ENCODE measurements around the gene ZNF697.
"Not testable (repeated sequence)": the region's sequence is repeated elsewhere in the genome, so short reads cannot be mapped to it uniquely, and the experiment has no call there.

ZNF697 gene

GRCh38 chr1:119600976-119601375 lies 47.1 kb downstream of the ZNF697 start:
- DNase-seq (ENCODE audit: low read depth), result no peak

- no peak for DNase-seq (ENCODE audit: low read depth)
Measured at GRCh38 chr1:119600561-119600960, 47.5 kb downstream of the ZNF697 start.

- no peak for DNase-seq (ENCODE audit: low read depth)
Measured at GRCh38 chr1:119595606-119596005, 52.5 kb downstream of the ZNF697 start.

GRCh38 chr1:119595168-119595567 lies 52.9 kb downstream of the ZNF697 start:
- no peak for DNase-seq (ENCODE audit: low read depth)

- DNase-seq (ENCODE audit: low read depth), result no peak
Measured at GRCh38 chr1:119594376-119594775, 53.7 kb downstream of the ZNF697 start.

- no peak for DNase-seq (ENCODE audit: low read depth)
Measured at GRCh38 chr1:119593805-119594204, 54.3 kb downstream of the ZNF697 start.

GRCh38 chr1:119590393-119590792 lies 57.7 kb downstream of the ZNF697 start:
- DNase-seq (ENCODE audit: low read depth), result no peak

GRCh38 chr1:119588621-119589020 lies 59.4 kb downstream of the ZNF697 start:
- DNase-seq (ENCODE audit: low read depth), result no peak

GRCh38 chr1:119587341-119587740 lies 60.7 kb downstream of the ZNF697 start:
- DNase-seq (ENCODE audit: low read depth), result no peak

GRCh38 chr1:119585801-119586200 lies 62.3 kb downstream of the ZNF697 start:
- not testable (repeated sequence) for DNase-seq (ENCODE audit: low read depth)

GRCh38 chr1:119582801-119583200 lies 65.3 kb downstream of the ZNF697 start:
- no peak for DNase-seq (ENCODE audit: low read depth)

GRCh38 chr1:119581076-119581475 lies 67.0 kb downstream of the ZNF697 start:
- DNase-seq (ENCODE audit: low read depth), result not testable (repeated sequence)

- no peak for DNase-seq (ENCODE audit: low read depth)
Measured at GRCh38 chr1:119573886-119574285, 74.2 kb downstream of the ZNF697 start.

GRCh38 chr1:119569930-119570622 lies 78.0 kb downstream of the ZNF697 start:
- not testable (repeated sequence) for DNase-seq (ENCODE audit: low read depth)
